ENCODE results near the gene ANKRD9.

GRCh38 chr14:102464846-102465341 lies 44.7 kb downstream of the ANKRD9 start:
- TF ChIP-seq CTCF (IDR thresholded peaks at IDR 0.05; ENCODE audit: low read length) (no peak), EZH2 (IDR thresholded peaks at IDR 0.05; ENCODE audit: borderline replicate concordance, low read length) (no peak)

Measured in OCI-LY1 (cell line).